Heart left ventricle (tissue), 13 donors: ENCODE results near the gene FAM98A.

Source experiments
- CTCF ChIP-seq, 12 donors: fragments of 200-600 bp; sonication (generic) in 4 of 12; IDR thresholded peaks; one replicate each; pipeline versions ENCODE4 v1.5.0 to v1.8.0; 2018 to 2022; ENCODE audit warnings: antibody characterized with exemption in 12 of 12, mild to moderate bottlenecking in 5 of 12
- POLR2A ChIP-seq, 2 donors: fragments of 450-650 bp; IDR thresholded peaks; one replicate each; pipeline ENCODE4 v1.6.1; 2017; ENCODE audit warnings: antibody characterized with exemption in 2 of 2, mild to moderate bottlenecking in 2 of 2, moderate library complexity in 2 of 2
- donor health status: ischemic (EF 13 %, LVEDD 7.1; RV severe dilation, severe dysfunction).
- donor health status: DM: no; HTN: yes; CAD: no.
- donor health status: DM: no; HTN: no; CAD: no.
- donor health status: ischemic (EF 25% LVEDD 6.9; RV normal size, moderate dysfunction).
- donor health status: ischemic (EF 25% LVEDD 5.7; RV mildly dilated, moderate dysfunction).
- donor health status: ischemic (EF 35%, LVEDD 5.7; RV mildly dilated, moderate dysfunction).
- donor health status: nonischemic (EF 11% LVEDD 7.7; RV severe dilation, severe dysfunction).
- donor health status: DM: yes; HTN: yes; CAD: no.
- donor health status: PGD.
- donor health status: ischemic (EF 29% LVEDD 5.4; RV normal size, mild dysfunction).
- donor health status: nonischemic (EF 23%, LVEDD 6.1; RV moderate dilation, normal function).

DNA sequence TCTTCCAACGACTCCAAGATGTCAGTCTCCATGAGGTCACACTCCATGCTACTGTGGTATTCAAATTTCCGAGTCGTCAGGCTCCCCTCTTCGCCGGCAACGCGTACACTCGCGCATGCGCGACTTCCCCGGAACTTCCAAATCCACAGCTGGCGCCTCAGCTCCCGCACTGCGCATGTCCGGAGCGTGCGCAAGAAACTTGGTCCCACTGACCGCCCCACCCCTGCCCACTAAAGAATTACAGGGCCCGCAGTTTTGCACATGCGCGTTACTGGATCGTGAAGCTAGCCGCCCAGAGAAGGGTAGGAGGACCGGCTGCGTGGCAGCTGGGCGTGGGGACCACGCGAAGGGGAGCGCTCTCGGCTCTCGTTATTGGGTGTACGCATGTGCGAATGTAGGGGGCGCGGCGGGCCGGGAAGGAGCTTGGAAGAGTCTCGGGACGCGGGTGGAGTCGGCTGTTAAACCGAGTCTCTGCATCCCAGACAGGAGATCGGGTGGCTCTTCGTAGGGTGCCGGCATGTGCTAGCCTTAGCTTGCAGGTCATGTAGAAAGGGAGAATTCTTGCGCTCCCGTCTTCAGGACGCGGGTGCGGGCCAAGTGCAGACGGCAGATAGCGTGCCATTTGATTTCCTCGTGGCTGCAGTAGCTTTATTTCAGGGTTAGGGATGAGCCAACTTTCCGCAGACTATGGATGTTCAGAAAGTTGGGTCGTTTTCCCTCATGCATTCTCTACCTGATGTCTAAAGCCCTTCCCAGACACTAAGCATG is at the start of gene FAM98A:
- peak in 7 of 12 donors; percentile 10 to 43 (median 34) for TF ChIP-seq CTCF (IDR thresholded peaks at IDR 0.05)
- peak in 1 of 2 donors; percentile 65 for TF ChIP-seq POLR2A (IDR thresholded peaks at IDR 0.05)
